HEK293 (cell line): ENCODE measurements around the gene TMC6.

Experiments used
- CTCF ChIA-PET: fragments of 350-600 bp; formaldehyde crosslinking; extraction: SDS; loops from one replicate; lab custom pipeline; 2021; ENCODE audit warnings: antibody characterized with exemption; lab: Yijun Ruan, JAX
- POLR2A ChIA-PET: fragments of 300-600 bp; formaldehyde crosslinking; extraction: SDS; loops from one replicate; lab custom pipeline; 2020; ENCODE audit warnings: antibody characterized with exemption, inconsistent platforms; lab: Yijun Ruan, JAX
- H3K27ac ChIP-seq: fragments of 200-500 bp; sonication (Bioruptor generic); 2 replicates; pipeline ENCODE4 v1.5.1; 2014; ENCODE audit warnings: low read depth, low read length, control low read depth, inconsistent platforms; ENCODE audit errors: extremely low read depth
- H3K36me3 ChIP-seq, 2 experiments: fragments of 200-500 bp in 1 of 2; sonication (Bioruptor generic) in 1 of 2; 1 replicate in 1 of 2; 2 replicates in 1 of 2; pipeline ENCODE4 v1.5.1; 2014 to 2017; ENCODE audit warnings: inconsistent platforms in 2 of 2, low read length in 2 of 2; ENCODE audit not compliant: control insufficient read depth in 2 of 2, insufficient read depth in 1 of 2
- H3K4me1 ChIP-seq: fragments of 200-500 bp; sonication (Bioruptor generic); 2 replicates; pipeline ENCODE4 v1.5.1; 2014; ENCODE audit warnings: mild to moderate bottlenecking, low read length, inconsistent platforms; ENCODE audit not compliant: control insufficient read depth, insufficient read depth
- H3K4me3 ChIP-seq: 2 replicates; pipeline ENCODE4 v1.5.1; 2011; ENCODE audit warnings: low read depth, mild to moderate bottlenecking, control low read depth, low read length, moderate library complexity
- H3K9me3 ChIP-seq: fragments of 200-500 bp; sonication (Bioruptor generic); 2 replicates; pipeline ENCODE4 v1.5.1; 2014; ENCODE audit warnings: low read depth, low read length, inconsistent platforms; ENCODE audit not compliant: control insufficient read depth, insufficient read depth
- FEZF1 ChIP-seq: fragments of 450-650 bp; formaldehyde crosslinking; IDR thresholded peaks from 2 replicates; pipeline ENCODE4 v1.5.1; 2016; ENCODE audit warnings: missing biosample characterization, missing genetic modification characterization
- GLIS1 ChIP-seq: fragments of 450-650 bp; formaldehyde crosslinking; IDR thresholded peaks from 2 replicates; pipeline ENCODE4 v1.5.1; 2016; ENCODE audit warnings: missing biosample characterization, missing genetic modification characterization
- IKZF3 ChIP-seq: fragments of 450-650 bp; IDR thresholded peaks from 2 replicates; pipeline ENCODE4 v1.5.0; 2018; ENCODE audit warnings: missing biosample characterization, mild to moderate bottlenecking, missing genetic modification characterization, moderate library complexity
- KLF1 ChIP-seq: fragments of 450-650 bp; formaldehyde crosslinking; IDR thresholded peaks from 2 replicates; pipeline ENCODE4 v1.5.1; 2016; ENCODE audit warnings: missing biosample characterization, missing genetic modification characterization
- OSR2 ChIP-seq: fragments of 450-650 bp; formaldehyde crosslinking; IDR thresholded peaks from 2 replicates; pipeline ENCODE4 v1.5.1; 2016; ENCODE audit warnings: missing biosample characterization, missing genetic modification characterization
- SALL2 ChIP-seq: fragments of 450-650 bp; formaldehyde crosslinking; IDR thresholded peaks from 2 replicates; pipeline ENCODE4 v1.5.0; 2017; ENCODE audit warnings: missing biosample characterization, mild to moderate bottlenecking, missing genetic modification characterization, borderline replicate concordance
- SP2 ChIP-seq: fragments of 450-650 bp; formaldehyde crosslinking; IDR thresholded peaks from 2 replicates; pipeline ENCODE4 v1.5.1; 2016; ENCODE audit warnings: missing biosample characterization, missing genetic modification characterization
- SP3 ChIP-seq: fragments of 450-650 bp; formaldehyde crosslinking; IDR thresholded peaks from 2 replicates; pipeline ENCODE4 v1.5.1; 2016; ENCODE audit warnings: missing biosample characterization, missing genetic modification characterization
- ZBTB20 ChIP-seq: fragments of 450-650 bp; formaldehyde crosslinking; IDR thresholded peaks from 2 replicates; pipeline ENCODE4 v1.5.1; 2016; ENCODE audit warnings: missing biosample characterization, missing genetic modification characterization
- ZBTB48 ChIP-seq: fragments of 450-650 bp; formaldehyde crosslinking; IDR thresholded peaks from 2 replicates; pipeline ENCODE4 v1.5.1; 2016; ENCODE audit warnings: missing biosample characterization, missing genetic modification characterization
- ZIC2 ChIP-seq: fragments of 450-650 bp; formaldehyde crosslinking; IDR thresholded peaks from 2 replicates; pipeline ENCODE4 v1.5.1; 2016; ENCODE audit warnings: missing biosample characterization, missing genetic modification characterization
- ZNF155 ChIP-seq: fragments of 450-650 bp; formaldehyde crosslinking; IDR thresholded peaks from 2 replicates; pipeline ENCODE4 v1.5.1; 2016; ENCODE audit warnings: missing biosample characterization, missing genetic modification characterization
- ZNF184 ChIP-seq: fragments of 450-650 bp; IDR thresholded peaks from 2 replicates; pipeline ENCODE4 v1.5.1; 2018; ENCODE audit warnings: missing biosample characterization, mild to moderate bottlenecking, missing genetic modification characterization
- ZNF423 ChIP-seq: fragments of 450-650 bp; formaldehyde crosslinking; IDR thresholded peaks from 2 replicates; pipeline ENCODE4 v1.5.1; 2016; ENCODE audit warnings: missing biosample characterization, missing genetic modification characterization
- ZNF433 ChIP-seq: fragments of 450-650 bp; formaldehyde crosslinking; IDR thresholded peaks from 2 replicates; pipeline ENCODE4 v1.5.1; 2016; ENCODE audit warnings: missing biosample characterization, missing genetic modification characterization, low read depth
- ZNF561 ChIP-seq: fragments of 450-650 bp; IDR thresholded peaks from 2 replicates; pipeline ENCODE4 v1.5.1; 2018; ENCODE audit warnings: missing biosample characterization, missing genetic modification characterization, borderline replicate concordance
- ZNF600 ChIP-seq: fragments of 450-650 bp; formaldehyde crosslinking; IDR thresholded peaks from 2 replicates; pipeline ENCODE4 v1.5.1; 2016; ENCODE audit warnings: missing biosample characterization, missing genetic modification characterization
- ZNF626 ChIP-seq: fragments of 450-650 bp; sonication (Bioruptor Pico); formaldehyde crosslinking; IDR thresholded peaks from 2 replicates; pipeline ENCODE4 v1.5.1; 2018; ENCODE audit warnings: missing biosample characterization, missing genetic modification characterization, inconsistent platforms
- ZSCAN30 ChIP-seq: fragments of 450-650 bp; IDR thresholded peaks from 2 replicates; pipeline ENCODE4 v1.5.1; 2018; ENCODE audit warnings: missing biosample characterization, mild to moderate bottlenecking, missing genetic modification characterization, moderate library complexity
- TF ChIP-seq, protein P1 (sequence below): fragments of 450-650 bp; formaldehyde crosslinking; IDR thresholded peaks from 2 replicates; pipeline ENCODE4 v1.5.1; 2016; ENCODE audit warnings: missing biosample characterization, missing genetic modification characterization
- TF ChIP-seq, protein P2 (sequence below): fragments of 450-650 bp; formaldehyde crosslinking; IDR thresholded peaks from 2 replicates; pipeline ENCODE4 v1.5.1; 2016; ENCODE audit warnings: missing biosample characterization, missing genetic modification characterization
- TF ChIP-seq, protein P3 (sequence below): fragments of 450-650 bp; IDR thresholded peaks from 2 replicates; pipeline ENCODE4 v1.5.1; 2018; ENCODE audit warnings: missing biosample characterization, missing genetic modification characterization
- TF ChIP-seq, protein P4 (sequence below): fragments of 450-650 bp; formaldehyde crosslinking; IDR thresholded peaks from 2 replicates; pipeline ENCODE4 v1.5.1; 2016; ENCODE audit warnings: missing biosample characterization, missing genetic modification characterization

The TMC6 gene

DNA sequence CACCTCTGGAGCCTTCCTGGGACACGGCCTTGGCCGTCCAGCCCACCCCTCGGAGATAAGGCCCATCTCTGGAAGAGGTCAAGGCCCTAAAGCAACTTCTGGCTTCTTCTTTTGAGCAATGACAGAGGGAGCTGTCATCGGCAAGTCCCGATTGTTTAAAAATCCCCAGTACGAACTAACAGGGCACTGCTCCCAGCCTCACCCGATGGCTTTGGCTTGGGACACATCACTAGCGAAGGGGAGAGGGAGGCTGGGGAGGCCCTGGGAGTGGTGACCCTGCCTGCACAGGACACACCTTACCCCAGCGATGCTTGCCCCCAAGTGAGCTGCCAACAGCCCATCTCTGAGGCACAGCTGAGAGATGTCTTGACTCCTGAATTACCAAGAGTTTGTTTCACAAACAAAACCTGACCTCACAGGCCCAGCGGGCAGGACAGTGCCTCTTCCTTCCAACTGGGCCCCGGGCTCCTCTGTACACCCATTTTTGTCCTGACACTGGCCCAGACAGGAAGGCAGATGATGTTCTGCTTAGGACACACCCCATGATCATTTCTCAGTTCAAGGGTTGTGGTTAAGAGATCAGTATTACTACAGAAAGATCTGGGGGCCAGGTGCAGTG, 44.7 kb upstream of the TMC6 start:
- H3K4me1 ChIP-seq = no peaks in the 10 kb centered on the region; the same call in 1 of the 2 replicates
- ChIA-PET POLR2A (interaction anchor here (1.1 to 4.1 kb wide), 3 partner anchors 11 to 29 kb away, joined by 5 to 48 read pairs (median 6); partner anchors contain the start of genes AFMID and TK1), CTCF (interaction anchor here (0.6 to 8.1 kb wide), 5 partner anchors 13 to 63 kb away, joined by 3 to 94 read pairs (median 5); partner anchors contain the start of genes AFMID and TK1)
- H3K9me3 ChIP-seq = no peaks in the 10 kb centered on the region
- TF ChIP-seq, protein P1, sequence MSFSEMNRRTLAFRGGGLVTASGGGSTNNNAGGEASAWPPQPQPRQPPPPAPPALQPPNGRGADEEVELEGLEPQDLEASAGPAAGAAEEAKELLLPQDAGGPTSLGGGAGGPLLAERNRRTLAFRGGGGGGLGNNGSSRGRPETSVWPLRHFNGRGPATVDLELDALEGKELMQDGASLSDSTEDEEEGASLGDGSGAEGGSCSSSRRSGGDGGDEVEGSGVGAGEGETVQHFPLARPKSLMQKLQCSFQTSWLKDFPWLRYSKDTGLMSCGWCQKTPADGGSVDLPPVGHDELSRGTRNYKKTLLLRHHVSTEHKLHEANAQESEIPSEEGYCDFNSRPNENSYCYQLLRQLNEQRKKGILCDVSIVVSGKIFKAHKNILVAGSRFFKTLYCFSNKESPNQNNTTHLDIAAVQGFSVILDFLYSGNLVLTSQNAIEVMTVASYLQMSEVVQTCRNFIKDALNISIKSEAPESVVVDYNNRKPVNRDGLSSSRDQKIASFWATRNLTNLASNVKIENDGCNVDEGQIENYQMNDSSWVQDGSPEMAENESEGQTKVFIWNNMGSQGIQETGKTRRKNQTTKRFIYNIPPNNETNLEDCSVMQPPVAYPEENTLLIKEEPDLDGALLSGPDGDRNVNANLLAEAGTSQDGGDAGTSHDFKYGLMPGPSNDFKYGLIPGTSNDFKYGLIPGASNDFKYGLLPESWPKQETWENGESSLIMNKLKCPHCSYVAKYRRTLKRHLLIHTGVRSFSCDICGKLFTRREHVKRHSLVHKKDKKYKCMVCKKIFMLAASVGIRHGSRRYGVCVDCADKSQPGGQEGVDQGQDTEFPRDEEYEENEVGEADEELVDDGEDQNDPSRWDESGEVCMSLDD (tag by site-specific recombination) = 0 out of 2 replicates have a peak, but pooled peaks have one; percentile 27
- TF ChIP-seq ZNF423 (tag by site-specific recombination) (no peak), ZNF626 (tag by site-specific recombination) (no peak), FEZF1 (no peak), GLIS1 (peak; percentile 22; the same call in 1 of the 2 replicates)
- TF ChIP-seq, protein P2, sequence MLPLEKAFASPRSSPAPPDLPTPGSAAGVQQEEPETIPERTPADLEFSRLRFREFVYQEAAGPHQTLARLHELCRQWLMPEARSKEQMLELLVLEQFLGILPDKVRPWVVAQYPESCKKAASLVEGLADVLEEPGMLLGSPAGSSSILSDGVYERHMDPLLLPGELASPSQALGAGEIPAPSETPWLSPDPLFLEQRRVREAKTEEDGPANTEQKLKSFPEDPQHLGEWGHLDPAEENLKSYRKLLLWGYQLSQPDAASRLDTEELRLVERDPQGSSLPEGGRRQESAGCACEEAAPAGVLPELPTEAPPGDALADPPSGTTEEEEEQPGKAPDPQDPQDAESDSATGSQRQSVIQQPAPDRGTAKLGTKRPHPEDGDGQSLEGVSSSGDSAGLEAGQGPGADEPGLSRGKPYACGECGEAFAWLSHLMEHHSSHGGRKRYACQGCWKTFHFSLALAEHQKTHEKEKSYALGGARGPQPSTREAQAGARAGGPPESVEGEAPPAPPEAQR (tag by site-specific recombination) = no peak
- peak overlapping the region; percentile 41; the same call in 1 of the 2 replicates for H3K27ac ChIP-seq
- peaks cover 6 to 66% of the 10 kb centered on the region in 2 experiments; a peak in 2 of 3 replicates for H3K36me3 ChIP-seq
- H3K4me3 ChIP-seq = no peak overlapping the region

DNA sequence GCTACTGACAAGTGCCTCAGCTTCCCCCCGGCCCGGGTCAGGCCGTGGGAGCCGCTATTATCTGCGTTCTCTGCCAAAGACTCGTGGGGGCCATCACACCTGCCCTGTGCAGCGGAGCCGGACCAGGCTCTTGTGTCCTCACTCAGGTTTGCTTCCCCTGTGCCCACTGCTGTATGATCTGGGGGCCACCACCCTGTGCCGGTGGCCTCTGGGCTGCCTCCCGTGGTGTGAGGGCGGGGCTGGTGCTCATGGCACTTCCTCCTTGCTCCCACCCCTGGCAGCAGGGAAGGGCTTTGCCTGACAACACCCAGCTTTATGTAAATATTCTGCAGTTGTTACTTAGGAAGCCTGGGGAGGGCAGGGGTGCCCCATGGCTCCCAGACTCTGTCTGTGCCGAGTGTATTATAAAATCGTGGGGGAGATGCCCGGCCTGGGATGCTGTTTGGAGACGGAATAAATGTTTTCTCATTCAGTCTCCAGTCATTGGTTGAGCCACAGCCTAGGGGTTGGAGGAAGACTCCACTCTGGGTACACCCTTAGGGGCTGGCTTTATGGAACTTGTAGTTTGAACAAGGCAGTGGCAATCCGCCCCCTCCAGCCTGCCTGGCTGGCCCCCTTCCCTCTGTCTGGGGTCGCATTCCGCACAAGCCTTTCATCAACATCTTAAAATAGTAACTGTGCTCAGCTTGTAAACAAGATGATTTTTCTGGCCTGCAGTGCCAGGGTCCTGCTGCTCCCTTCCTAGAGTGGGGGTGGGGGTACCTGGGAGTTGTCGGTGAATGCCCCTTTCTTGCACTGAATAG, 43.9 kb upstream of the TMC6 start:
- CTCF ChIA-PET = interaction anchor here (0.6 to 8.1 kb wide), 6 partner anchors 14 to 493 kb away, joined by 3 to 94 read pairs (median 5); partner anchors contain the start of genes AFMID and TK1
- POLR2A ChIA-PET = interaction anchor here (1.1 to 4.6 kb wide), 7 partner anchors 10 to 32 kb away, joined by 3 to 47 read pairs (median 8); partner anchors contain the start of genes AFMID and TK1
- Histone ChIP-seq H3K4me1 (no peaks in the 10 kb centered on the region; the same call in 1 of the 2 replicates), H3K9me3 (no peaks in the 10 kb centered on the region), H3K27ac (0 out of 2 replicates have a peak overlapping the region, but pooled peaks have one; percentile 41), H3K36me3 (peaks cover 6 to 63% of the 10 kb centered on the region in 2 experiments; a peak in 2 of 3 replicates), H3K4me3 (no peak overlapping the region)
- TF ChIP-seq SP2 (tag by site-specific recombination) (peak; percentile 52), SP3 (tag by site-specific recombination) (peak; percentile 47; the same call in 1 of the 2 replicates), KLF1 (tag by site-specific recombination) (peak; percentile 83), SALL2 (no peak), OSR2 (tag by site-specific recombination) (peak; percentile 73), ZNF561 (tag by site-specific recombination) (peak; percentile 18; the same call in 1 of the 2 replicates), ZSCAN30 (tag by site-specific recombination) (peak; percentile 49; the same call in 1 of the 2 replicates), ZBTB20 (tag by site-specific recombination) (peak; percentile 52), ZNF600 (tag by site-specific recombination) (peak; percentile 53; the same call in 1 of the 2 replicates), ZIC2 (tag by site-specific recombination) (peak; percentile 72), ZNF433 (tag by site-specific recombination) (no peak), ZBTB48 (tag by site-specific recombination) (peak; percentile 92), ZNF155 (no peak), ZNF184 (tag by site-specific recombination) (no peak), GLIS1 (peak; percentile 91), IKZF3 (peak; percentile 61; the same call in 1 of the 2 replicates)
- TF ChIP-seq, protein P3, sequence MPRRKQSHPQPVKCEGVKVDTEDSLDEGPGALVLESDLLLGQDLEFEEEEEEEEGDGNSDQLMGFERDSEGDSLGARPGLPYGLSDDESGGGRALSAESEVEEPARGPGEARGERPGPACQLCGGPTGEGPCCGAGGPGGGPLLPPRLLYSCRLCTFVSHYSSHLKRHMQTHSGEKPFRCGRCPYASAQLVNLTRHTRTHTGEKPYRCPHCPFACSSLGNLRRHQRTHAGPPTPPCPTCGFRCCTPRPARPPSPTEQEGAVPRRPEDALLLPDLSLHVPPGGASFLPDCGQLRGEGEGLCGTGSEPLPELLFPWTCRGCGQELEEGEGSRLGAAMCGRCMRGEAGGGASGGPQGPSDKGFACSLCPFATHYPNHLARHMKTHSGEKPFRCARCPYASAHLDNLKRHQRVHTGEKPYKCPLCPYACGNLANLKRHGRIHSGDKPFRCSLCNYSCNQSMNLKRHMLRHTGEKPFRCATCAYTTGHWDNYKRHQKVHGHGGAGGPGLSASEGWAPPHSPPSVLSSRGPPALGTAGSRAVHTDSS (tag by site-specific recombination) = peak; percentile 20; the same call in 1 of the 2 replicates
- TF ChIP-seq, protein P4, sequence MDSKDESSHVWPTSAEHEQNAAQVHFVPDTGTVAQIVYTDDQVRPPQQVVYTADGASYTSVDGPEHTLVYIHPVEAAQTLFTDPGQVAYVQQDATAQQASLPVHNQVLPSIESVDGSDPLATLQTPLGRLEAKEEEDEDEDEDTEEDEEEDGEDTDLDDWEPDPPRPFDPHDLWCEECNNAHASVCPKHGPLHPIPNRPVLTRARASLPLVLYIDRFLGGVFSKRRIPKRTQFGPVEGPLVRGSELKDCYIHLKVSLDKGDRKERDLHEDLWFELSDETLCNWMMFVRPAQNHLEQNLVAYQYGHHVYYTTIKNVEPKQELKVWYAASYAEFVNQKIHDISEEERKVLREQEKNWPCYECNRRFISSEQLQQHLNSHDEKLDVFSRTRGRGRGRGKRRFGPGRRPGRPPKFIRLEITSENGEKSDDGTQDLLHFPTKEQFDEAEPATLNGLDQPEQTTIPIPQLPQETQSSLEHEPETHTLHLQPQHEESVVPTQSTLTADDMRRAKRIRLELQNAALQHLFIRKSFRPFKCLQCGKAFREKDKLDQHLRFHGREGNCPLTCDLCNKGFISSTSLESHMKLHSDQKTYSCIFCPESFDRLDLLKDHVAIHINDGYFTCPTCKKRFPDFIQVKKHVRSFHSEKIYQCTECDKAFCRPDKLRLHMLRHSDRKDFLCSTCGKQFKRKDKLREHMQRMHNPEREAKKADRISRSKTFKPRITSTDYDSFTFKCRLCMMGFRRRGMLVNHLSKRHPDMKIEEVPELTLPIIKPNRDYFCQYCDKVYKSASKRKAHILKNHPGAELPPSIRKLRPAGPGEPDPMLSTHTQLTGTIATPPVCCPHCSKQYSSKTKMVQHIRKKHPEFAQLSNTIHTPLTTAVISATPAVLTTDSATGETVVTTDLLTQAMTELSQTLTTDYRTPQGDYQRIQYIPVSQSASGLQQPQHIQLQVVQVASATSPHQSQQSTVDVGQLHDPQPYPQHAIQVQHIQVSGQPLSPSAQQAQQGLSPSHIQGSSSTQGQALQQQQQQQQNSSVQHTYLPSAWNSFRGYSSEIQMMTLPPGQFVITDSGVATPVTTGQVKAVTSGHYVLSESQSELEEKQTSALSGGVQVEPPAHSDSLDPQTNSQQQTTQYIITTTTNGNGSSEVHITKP = peak; percentile 75
